ENCODE results near the gene CCDC7.
"Not testable (repeated sequence)": the region's sequence is repeated elsewhere in the genome, so short reads cannot be mapped to it uniquely, and the experiment has no call there.

The CCDC7 gene

GRCh38 chr10:32445740-32446535, at the start of gene CCDC7:
Gene CCDC7 (plus strand): TSS chr10:32446140. CDS start chr10:32451643, 5,503 bp downstream.
- H3K4me3 ChIP-seq (ENCODE audit: control insufficient read depth, low read depth, low read length): peak within 1 kb of the TSS; percentile 86
- peak; percentile 83 for DNase-seq (ENCODE audit: low read depth)
- TF ChIP-seq CTCF (conservative IDR thresholded peaks at IDR 0.05; ENCODE audit: control insufficient read depth, insufficient read depth, low read depth, low read length): peak; percentile 26

GRCh38 chr10:32397163-32397562, 48.8 kb upstream of the CCDC7 start:
- not testable (repeated sequence) for H3K4me3 ChIP-seq (ENCODE audit: control insufficient read depth, low read depth, low read length); DNase-seq (ENCODE audit: low read depth)

GRCh38 chr10:32399720-32400119, 46.2 kb upstream of the CCDC7 start:
- DNase-seq (ENCODE audit: low read depth); H3K4me3 ChIP-seq (ENCODE audit: control insufficient read depth, low read depth, low read length): not testable (repeated sequence)

- DNase-seq (ENCODE audit: low read depth): no peak
- TF ChIP-seq CTCF (conservative IDR thresholded peaks at IDR 0.05; ENCODE audit: control insufficient read depth, insufficient read depth, low read depth, low read length): no peak
- no peak overlapping the region for H3K4me3 ChIP-seq (ENCODE audit: control insufficient read depth, low read depth, low read length)
Observed at GRCh38 chr10:32400961-32401360, 45.0 kb upstream of the CCDC7 start.

- H3K4me3 ChIP-seq (ENCODE audit: control insufficient read depth, low read depth, low read length): no peak overlapping the region
- no peak for TF ChIP-seq CTCF (conservative IDR thresholded peaks at IDR 0.05; ENCODE audit: control insufficient read depth, insufficient read depth, low read depth, low read length)
- no peak for DNase-seq (ENCODE audit: low read depth)
Observed at GRCh38 chr10:32402499-32402898, 43.4 kb upstream of the CCDC7 start.

GRCh38 chr10:32403091-32403490, 42.8 kb upstream of the CCDC7 start:
- TF ChIP-seq CTCF (conservative IDR thresholded peaks at IDR 0.05; ENCODE audit: control insufficient read depth, insufficient read depth, low read depth, low read length): no peak
- no peak overlapping the region for H3K4me3 ChIP-seq (ENCODE audit: control insufficient read depth, low read depth, low read length)
- DNase-seq (ENCODE audit: low read depth): no peak

- no peak for TF ChIP-seq CTCF (conservative IDR thresholded peaks at IDR 0.05; ENCODE audit: control insufficient read depth, insufficient read depth, low read depth, low read length)
- no peak for DNase-seq (ENCODE audit: low read depth)
- no peak overlapping the region for H3K4me3 ChIP-seq (ENCODE audit: control insufficient read depth, low read depth, low read length)
Observed at GRCh38 chr10:32408690-32409089, 37.2 kb upstream of the CCDC7 start.

GRCh38 chr10:32409741-32410140, 36.2 kb upstream of the CCDC7 start:
- no peak for TF ChIP-seq CTCF (conservative IDR thresholded peaks at IDR 0.05; ENCODE audit: control insufficient read depth, insufficient read depth, low read depth, low read length)
- H3K4me3 ChIP-seq (ENCODE audit: control insufficient read depth, low read depth, low read length): no peak overlapping the region
- DNase-seq (ENCODE audit: low read depth): no peak

Data from fibroblast of mammary gland (primary cell).